BJ (cell line): ENCODE results near the gene ASAH2B. TPM values are rescaled to one million over a fixed set of nuclear protein-coding genes. Genes with fewer than 3 reads are reported as not detected.
A peak's percentile ranks its signal among the peaks of the same experiment; 100 is the strongest.
"Not testable (repeated sequence)": the region's sequence is repeated elsewhere in the genome, so short reads cannot be mapped to it uniquely, and the experiment has no call there.

Experiments
- CTCF ChIA-PET: fragments of 350-600 bp; formaldehyde crosslinking; extraction: SDS; loops from one replicate; lab custom pipeline; 2021; ENCODE audit warnings: antibody characterized with exemption, inconsistent platforms; lab: Yijun Ruan, JAX
- POLR2A ChIA-PET: fragments of 300-600 bp; sonication (Branson Sonifier 250); formaldehyde crosslinking; extraction: SDS; loops from one replicate; lab custom pipeline; 2021; ENCODE audit warnings: antibody characterized with exemption; lab: Charles Lee
- DNase-seq: peaks from one replicate; pipeline ENCODE4 v3.0.0-alpha.2; 2011; ENCODE audit warnings: low read depth
- H3K27me3 ChIP-seq: 2 replicates; pipeline ENCODE4 v1.6.0; 2011; ENCODE audit warnings: low read length; ENCODE audit not compliant: control insufficient read depth, insufficient read depth
- H3K36me3 ChIP-seq: 2 replicates; pipeline ENCODE4 v1.5.1; 2011; ENCODE audit warnings: low read length; ENCODE audit not compliant: control insufficient read depth, insufficient read depth
- H3K4me3 ChIP-seq: 2 replicates; pipeline ENCODE4 v1.5.1; 2011; ENCODE audit warnings: low read depth, mild to moderate bottlenecking, control low read depth, low read length
- CTCF ChIP-seq: IDR thresholded peaks from 2 replicates; pipeline ENCODE4 v1.5.1; 2011; ENCODE audit warnings: low read depth, mild to moderate bottlenecking, control low read depth, inconsistent platforms, low read length, moderate library complexity; ENCODE audit not compliant: insufficient read depth
- polyA plus RNA-seq: library from polyadenylated mRNA; depleted of rRNA; stranded (reverse); fragments of >200 nt; gene quantifications from 2 replicates; pipeline ENCODE4 v1.2.3, GENCODE V29; 2011

Gene ASAH2B
- polyA plus RNA-seq, 1 experiment: 2.7 TPM

GRCh38 chr10:50740293-50740648, 535 bp downstream of the ASAH2B start:
- CTCF ChIA-PET: no interaction called here
- peak; percentile 14 for DNase-seq
- Histone ChIP-seq H3K36me3 (no peaks in the 10 kb centered on the region), H3K4me3 (peak overlapping the region; percentile 59), H3K27me3 (no peaks in the 10 kb centered on the region)
- POLR2A ChIA-PET: no interaction called here
- TF ChIP-seq CTCF: no peak

DNA sequence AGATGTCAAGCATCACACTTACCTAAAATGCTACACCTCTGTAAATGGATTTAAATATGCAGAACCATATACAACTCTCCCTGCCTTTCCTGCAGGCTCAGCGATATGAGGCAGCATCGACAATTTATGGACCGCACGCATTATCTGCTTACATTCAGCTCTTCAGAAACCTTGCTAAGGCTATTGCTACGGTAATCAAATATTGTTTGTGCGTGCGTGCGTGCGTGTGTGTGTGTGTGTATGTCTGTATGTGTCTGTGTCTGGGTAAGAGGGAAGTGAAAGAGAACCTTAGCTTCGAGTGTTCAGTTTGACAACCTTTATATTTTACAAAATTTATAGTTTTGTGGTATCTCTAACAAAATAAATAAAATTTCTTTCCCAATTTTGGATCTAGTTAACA, 3.1 kb downstream of the ASAH2B start:
- H3K36me3 ChIP-seq, CTCF ChIA-PET, DNase-seq, POLR2A ChIA-PET, H3K27me3 ChIP-seq, H3K4me3 ChIP-seq: not testable (repeated sequence)

DNA sequence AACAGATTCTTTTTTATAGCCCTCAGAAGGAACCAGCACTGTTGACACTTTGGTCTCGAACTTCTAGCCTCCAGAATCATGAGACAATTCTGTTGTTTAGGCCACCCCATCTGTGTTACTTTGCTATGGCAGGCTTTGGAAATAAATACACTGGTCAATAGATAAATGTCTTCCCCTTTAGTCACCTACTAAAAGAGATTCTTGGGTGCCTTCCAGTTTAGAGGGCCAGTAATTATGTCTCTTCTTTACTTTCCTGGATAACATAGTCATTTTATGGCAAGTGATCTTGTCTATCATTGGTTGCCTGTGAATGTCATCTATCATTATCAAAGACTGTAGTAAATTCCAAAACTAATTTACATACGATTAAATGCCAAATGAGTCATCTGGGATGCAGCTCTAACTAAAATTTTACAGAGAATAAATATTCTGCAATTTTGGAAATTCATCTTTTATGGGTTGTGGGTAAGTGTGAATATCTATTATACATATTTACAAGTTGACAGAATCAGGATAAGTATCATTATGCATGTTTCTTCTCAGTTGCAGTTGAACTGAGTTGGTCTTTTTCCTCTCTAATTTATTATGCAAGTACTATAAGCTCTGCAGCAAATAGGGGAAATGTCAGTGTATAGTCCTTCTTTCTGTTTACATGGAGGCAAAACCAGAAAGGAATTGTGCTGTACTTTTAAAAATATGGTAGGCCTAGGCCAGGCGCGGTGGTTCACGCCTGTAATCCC, 27.2 kb downstream of the ASAH2B start:
- H3K4me3 ChIP-seq, H3K27me3 ChIP-seq, CTCF ChIA-PET, H3K36me3 ChIP-seq, POLR2A ChIA-PET: not testable (repeated sequence)
- peak; percentile 66 for DNase-seq

- DNase-seq, H3K4me3 ChIP-seq, POLR2A ChIA-PET, CTCF ChIA-PET, H3K36me3 ChIP-seq, H3K27me3 ChIP-seq: not testable (repeated sequence)
Observed at GRCh38 chr10:50772042-50772441, 32.3 kb downstream of the ASAH2B start.

DNA sequence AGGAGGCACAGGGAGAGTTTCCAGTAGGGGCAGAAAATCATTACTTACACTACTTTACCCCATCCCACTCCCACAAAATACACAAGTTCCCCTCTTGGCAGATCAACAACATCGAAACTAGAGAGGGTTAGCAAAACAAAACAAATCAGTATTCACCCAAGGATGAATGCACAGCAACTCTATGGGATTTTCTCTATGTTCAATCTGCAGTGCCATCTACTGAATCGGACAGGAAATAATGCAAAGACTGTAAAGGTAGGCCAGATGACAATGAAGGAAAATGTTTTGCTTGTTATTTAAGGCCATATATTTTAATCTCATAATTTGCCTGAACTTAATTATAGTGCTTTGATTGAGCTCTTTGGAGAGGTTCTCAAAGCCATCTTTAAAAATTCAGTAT, 35.1 kb downstream of the ASAH2B start:
- CTCF ChIA-PET, H3K36me3 ChIP-seq, H3K4me3 ChIP-seq, DNase-seq, POLR2A ChIA-PET, H3K27me3 ChIP-seq: not testable (repeated sequence)

- H3K4me3 ChIP-seq, DNase-seq, H3K36me3 ChIP-seq, H3K27me3 ChIP-seq, POLR2A ChIA-PET, CTCF ChIA-PET: not testable (repeated sequence)
Observed at GRCh38 chr10:50780036-50780435, 40.3 kb downstream of the ASAH2B start.

DNA sequence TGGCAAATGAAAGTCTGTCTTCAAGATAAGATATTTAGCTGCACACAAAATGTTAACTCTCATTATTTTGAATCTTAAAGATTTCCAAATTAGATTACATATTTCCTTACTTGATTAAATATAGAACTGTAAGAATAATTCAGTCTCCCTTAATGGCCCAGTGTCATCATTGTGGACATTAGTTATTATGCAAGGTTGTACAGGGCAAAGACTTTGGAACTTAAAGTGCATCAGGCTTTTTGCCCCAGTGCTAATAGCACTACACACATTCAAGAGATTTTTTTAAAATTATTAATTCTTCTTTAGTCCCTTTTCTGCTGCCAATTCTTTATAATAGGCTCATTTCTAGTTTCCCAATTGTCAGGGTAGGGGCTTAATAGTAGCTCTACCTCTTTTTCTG, 42.3 kb downstream of the ASAH2B start:
- H3K27me3 ChIP-seq, POLR2A ChIA-PET, CTCF ChIA-PET: not testable (repeated sequence)

GRCh38 chr10:50787962-50788361, 48.2 kb downstream of the ASAH2B start:
- DNase-seq, POLR2A ChIA-PET, CTCF ChIA-PET, H3K4me3 ChIP-seq, H3K36me3 ChIP-seq, H3K27me3 ChIP-seq: not testable (repeated sequence)

More for the DNA sequence above, 42.3 kb downstream of the ASAH2B start:
- H3K36me3 ChIP-seq, DNase-seq, H3K4me3 ChIP-seq: not testable (repeated sequence)
